ENCODE data around the gene RASL11A.
"Not testable (repeated sequence)": the region's sequence is repeated elsewhere in the genome, so short reads cannot be mapped to it uniquely, and the experiment has no call there.

The RASL11A gene

DNA sequence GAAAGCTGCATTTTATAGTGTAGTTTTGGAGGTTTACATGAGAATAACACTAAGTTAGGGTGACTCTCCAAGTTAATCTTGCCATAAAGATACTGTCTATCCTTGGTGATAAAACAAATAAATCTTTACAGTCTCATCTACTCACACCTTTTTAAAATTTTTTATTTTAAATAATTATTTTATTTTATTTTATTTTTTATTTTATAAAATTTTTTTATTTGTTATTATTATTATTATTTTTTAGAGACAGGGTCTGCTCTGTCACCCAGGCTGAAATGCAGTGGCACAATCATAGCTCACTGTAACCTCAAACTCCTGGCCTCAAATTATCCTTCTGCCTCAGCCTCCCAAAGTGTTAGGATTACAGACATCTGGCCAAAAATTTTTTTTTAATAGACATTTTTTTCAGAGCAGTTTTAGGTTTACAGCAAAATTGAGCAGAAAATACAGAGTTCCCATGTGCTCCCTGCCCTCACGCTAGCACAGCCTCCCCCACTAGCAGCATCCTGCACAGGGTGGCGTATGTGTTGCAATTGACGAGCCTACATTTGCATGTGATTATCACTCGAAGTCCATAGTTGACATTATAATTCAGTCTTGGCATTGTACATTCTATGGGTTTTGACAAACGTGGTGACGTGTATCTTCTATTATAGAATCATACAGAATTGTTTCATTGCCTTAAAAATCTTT is 41.0 kb downstream of the RASL11A start:
- no peak overlapping the region for H3K4me3 ChIP-seq (ENCODE audit: low read depth, low read length)
- DNase-seq (ENCODE audit: low read depth) = no peak
- TF ChIP-seq CTCF (IDR thresholded peaks at IDR 0.05; ENCODE audit: control insufficient read depth, extremely low read depth, insufficient read depth) = no peak

GRCh38 chr13:27313770-27314169 is 43.1 kb downstream of the RASL11A start:
- no peak for TF ChIP-seq CTCF (IDR thresholded peaks at IDR 0.05; ENCODE audit: control insufficient read depth, extremely low read depth, insufficient read depth)

GRCh38 chr13:27319404-27319803 is 48.8 kb downstream of the RASL11A start:
- no peak overlapping the region for H3K4me3 ChIP-seq (ENCODE audit: low read depth, low read length)
- TF ChIP-seq CTCF (IDR thresholded peaks at IDR 0.05; ENCODE audit: control insufficient read depth, extremely low read depth, insufficient read depth) = no peak

More at GRCh38 chr13:27313770-27314169, 43.1 kb downstream of the RASL11A start:
- no peak overlapping the region for H3K4me3 ChIP-seq (ENCODE audit: low read depth, low read length)
- no peak for DNase-seq (ENCODE audit: low read depth)

DNA sequence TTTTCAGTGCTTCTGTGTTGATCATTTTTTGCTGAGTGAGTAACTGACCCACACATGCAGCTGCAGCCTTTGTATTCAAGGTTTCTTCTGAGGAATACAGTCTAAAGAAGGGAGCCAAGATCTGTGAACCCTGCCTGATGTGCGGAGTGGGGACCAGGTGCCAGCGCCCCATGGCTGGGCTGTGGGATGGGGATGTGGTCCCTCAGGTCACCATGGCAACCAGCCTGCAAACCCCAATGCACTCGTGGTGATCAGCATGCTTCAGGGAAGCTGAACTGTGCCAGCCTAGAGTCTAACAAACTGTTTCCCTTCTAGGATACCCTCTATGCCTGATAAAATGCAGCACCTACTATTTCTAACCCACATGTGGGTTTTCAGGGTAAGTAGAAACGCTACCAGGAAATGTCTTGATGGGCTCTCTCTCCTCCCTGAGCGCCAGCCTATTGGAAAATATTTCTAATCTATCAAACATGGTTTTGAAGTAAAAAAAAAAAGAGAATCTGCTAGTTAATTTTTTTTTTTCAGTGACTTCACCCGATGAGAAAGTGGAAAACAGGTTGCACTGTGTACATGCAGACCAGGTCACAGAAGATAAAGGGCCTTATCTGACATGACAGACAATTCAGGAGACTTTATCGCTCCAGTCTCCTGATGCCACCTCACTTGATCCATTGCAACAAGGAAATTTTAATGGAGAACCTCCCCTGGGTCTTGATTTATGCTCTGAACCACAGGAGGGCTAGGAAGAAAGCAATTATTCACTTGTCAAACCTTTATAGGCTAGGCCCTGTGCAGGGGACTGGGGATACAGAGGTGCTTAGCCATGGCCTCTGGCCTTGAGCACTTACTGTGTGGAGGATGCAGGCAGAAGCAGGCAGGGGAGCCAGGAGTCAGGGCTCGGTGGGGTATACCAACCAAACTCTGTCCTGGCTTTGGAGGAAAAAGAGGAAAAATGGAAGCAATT is 51.1 kb downstream of the RASL11A start:
- no peak for DNase-seq (ENCODE audit: low read depth)
- TF ChIP-seq CTCF (IDR thresholded peaks at IDR 0.05; ENCODE audit: control insufficient read depth, extremely low read depth, insufficient read depth) = no peak
- H3K4me3 ChIP-seq (ENCODE audit: low read depth, low read length) = no peak overlapping the region

More at GRCh38 chr13:27319404-27319803, 48.8 kb downstream of the RASL11A start:
- no peak for DNase-seq (ENCODE audit: low read depth)

DNA sequence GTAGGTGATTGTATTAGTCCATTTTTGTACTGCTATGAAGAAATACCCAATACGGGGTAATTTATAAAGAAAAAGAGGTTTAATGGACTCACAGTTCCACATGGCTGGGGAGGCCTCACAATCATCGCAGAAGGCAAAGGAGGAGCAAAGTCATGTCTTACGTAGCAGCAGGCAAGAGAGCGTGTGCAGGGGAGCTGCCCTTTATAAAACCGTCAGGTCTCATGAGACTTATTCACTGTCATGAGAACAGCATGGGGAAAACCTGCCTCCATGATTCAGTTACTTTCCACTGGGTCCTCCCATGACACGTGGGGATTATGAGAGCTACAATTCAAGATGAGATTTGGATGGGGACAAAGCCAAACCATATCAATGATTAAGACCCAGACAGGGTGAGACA is 51.8 kb downstream of the RASL11A start:
- DNase-seq (ENCODE audit: low read depth) = not testable (repeated sequence)

More for the DNA sequence above, 51.8 kb downstream of the RASL11A start:
- not testable (repeated sequence) for H3K4me3 ChIP-seq (ENCODE audit: low read depth, low read length)
